ENCODE results near the gene CUX1.
"Not testable (repeated sequence)": the region's sequence is repeated elsewhere in the genome, so short reads cannot be mapped to it uniquely, and the experiment has no call there.

Gene CUX1

DNA sequence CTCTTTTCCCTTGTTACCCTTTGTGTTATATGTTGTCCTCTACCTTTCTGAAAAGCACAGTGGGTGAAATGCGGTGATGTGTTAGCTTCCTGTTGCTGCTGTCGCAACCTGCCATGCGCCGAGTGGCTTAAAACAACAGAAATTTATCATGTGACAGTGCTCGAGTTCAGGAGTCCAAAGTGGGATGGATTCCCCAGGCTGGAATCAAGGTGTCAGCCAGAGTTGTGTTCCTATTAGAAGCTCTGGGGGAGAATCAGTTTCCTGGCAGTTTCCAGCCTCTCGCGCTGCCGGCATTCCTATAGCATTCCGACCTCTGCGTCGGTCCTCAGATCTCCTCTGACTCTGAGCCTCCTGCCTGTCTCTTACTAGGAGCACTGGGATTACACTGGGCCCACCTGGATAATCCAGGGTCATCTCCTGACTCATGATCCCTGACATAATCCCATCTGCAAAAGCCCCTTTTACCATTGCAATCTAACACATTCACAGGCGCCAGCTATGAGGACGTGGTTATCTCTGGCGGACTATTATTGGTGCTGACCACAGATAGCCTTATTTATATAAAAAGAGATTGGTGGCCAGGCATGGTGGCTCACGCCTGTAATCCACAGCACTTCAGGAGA is 207.5 kb downstream of the CUX1 start:
- peak; percentile 69 to 82 for DNase-seq (ENCODE audit: low read depth in 1 of 2, low spot score in 1 of 2)
- no peak for TF ChIP-seq GABPA (IDR thresholded peaks at IDR 0.05; ENCODE audit: low read depth)
- TF ChIP-seq POLR2AphosphoS5 (IDR thresholded peaks at IDR 0.05; ENCODE audit: low read depth), result peak; percentile 68; the same call in 1 of the 2 replicates
- Histone ChIP-seq H3K4me3 (replicated peaks; ENCODE audit: insufficient read depth, low read length) (no peak overlapping the region), H3K27me3 (ENCODE audit: insufficient read depth, poor library complexity, severe bottlenecking) (no peaks in the 10 kb centered on the region), H3K27ac (replicated peaks) (peak overlapping the region; percentile 71)

DNA sequence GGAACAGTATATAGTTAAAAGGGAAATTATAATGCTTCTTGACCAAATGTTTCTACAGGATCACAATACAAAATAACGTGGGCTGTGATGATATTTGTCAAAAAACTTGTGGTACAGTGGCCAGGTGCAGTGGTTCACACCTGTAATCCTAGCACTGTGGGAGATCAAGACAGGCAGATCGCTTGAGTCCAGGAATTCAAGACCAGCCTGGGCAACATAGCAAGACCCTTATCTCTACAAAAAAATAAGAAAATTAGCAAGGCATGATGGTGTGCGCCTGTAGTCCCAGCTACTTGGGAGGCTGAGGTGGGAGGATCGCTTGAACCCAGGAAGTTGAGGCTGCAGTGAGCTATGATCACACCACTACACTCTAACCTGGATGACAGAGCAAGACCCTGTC is 208.4 kb downstream of the CUX1 start:
- not testable (repeated sequence) for H3K27me3 ChIP-seq (ENCODE audit: insufficient read depth, poor library complexity, severe bottlenecking); H3K4me3 ChIP-seq (replicated peaks; ENCODE audit: insufficient read depth, low read length); DNase-seq (ENCODE audit: low read depth in 1 of 2, low spot score in 1 of 2)
- peak overlapping the region; percentile 7; the same call in 1 of the 2 replicates for H3K27ac ChIP-seq (replicated peaks)

DNA sequence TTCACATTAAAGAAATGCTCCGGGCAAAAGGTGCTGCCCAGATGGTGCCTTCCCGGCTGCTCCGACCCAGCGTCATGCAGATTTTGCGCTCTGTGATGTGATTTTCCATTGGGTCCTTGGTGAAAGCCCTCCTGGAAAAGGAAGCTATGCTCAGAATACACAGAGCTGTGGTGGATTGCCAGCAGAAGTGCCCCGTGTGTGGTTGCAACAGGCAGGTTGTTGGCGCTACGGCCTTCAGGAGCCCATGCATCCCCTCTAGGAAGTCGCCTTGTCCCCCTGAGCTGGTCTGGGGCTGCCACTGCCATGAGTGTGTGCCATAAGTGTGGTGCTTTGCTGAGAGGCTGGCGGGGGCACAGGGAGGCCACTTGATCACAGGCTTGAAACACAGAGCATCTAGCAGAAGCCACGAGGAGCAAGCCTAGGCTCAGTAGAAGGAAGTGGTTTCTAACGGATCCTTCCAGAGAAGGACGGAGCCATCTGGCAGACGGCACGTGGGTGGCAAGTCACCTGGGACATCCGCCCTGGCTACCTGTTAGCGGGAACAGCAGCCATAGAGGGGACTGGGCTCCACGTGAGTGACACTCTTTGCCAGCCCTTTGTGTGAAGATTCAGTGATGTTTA is 210.9 kb downstream of the CUX1 start:
- TF ChIP-seq, protein P1, sequence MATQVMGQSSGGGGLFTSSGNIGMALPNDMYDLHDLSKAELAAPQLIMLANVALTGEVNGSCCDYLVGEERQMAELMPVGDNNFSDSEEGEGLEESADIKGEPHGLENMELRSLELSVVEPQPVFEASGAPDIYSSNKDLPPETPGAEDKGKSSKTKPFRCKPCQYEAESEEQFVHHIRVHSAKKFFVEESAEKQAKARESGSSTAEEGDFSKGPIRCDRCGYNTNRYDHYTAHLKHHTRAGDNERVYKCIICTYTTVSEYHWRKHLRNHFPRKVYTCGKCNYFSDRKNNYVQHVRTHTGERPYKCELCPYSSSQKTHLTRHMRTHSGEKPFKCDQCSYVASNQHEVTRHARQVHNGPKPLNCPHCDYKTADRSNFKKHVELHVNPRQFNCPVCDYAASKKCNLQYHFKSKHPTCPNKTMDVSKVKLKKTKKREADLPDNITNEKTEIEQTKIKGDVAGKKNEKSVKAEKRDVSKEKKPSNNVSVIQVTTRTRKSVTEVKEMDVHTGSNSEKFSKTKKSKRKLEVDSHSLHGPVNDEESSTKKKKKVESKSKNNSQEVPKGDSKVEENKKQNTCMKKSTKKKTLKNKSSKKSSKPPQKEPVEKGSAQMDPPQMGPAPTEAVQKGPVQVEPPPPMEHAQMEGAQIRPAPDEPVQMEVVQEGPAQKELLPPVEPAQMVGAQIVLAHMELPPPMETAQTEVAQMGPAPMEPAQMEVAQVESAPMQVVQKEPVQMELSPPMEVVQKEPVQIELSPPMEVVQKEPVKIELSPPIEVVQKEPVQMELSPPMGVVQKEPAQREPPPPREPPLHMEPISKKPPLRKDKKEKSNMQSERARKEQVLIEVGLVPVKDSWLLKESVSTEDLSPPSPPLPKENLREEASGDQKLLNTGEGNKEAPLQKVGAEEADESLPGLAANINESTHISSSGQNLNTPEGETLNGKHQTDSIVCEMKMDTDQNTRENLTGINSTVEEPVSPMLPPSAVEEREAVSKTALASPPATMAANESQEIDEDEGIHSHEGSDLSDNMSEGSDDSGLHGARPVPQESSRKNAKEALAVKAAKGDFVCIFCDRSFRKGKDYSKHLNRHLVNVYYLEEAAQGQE (IDR thresholded peaks at IDR 0.05; ENCODE audit: insufficient replicate concordance, low read depth), result peak; percentile 63
- TF ChIP-seq SPI1 (IDR thresholded peaks at IDR 0.05; ENCODE audit: borderline replicate concordance, low read depth), result peak; percentile 85
- peak; percentile 91 for TF ChIP-seq POLR2AphosphoS5 (IDR thresholded peaks at IDR 0.05; ENCODE audit: low read depth)
- peak; percentile 56 for TF ChIP-seq GABPA (IDR thresholded peaks at IDR 0.05; ENCODE audit: low read depth)
- TF ChIP-seq, protein P2, sequence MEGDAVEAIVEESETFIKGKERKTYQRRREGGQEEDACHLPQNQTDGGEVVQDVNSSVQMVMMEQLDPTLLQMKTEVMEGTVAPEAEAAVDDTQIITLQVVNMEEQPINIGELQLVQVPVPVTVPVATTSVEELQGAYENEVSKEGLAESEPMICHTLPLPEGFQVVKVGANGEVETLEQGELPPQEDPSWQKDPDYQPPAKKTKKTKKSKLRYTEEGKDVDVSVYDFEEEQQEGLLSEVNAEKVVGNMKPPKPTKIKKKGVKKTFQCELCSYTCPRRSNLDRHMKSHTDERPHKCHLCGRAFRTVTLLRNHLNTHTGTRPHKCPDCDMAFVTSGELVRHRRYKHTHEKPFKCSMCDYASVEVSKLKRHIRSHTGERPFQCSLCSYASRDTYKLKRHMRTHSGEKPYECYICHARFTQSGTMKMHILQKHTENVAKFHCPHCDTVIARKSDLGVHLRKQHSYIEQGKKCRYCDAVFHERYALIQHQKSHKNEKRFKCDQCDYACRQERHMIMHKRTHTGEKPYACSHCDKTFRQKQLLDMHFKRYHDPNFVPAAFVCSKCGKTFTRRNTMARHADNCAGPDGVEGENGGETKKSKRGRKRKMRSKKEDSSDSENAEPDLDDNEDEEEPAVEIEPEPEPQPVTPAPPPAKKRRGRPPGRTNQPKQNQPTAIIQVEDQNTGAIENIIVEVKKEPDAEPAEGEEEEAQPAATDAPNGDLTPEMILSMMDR (IDR thresholded peaks at IDR 0.05; ENCODE audit: insufficient read depth, low read length), result no peak
- peak; percentile 70 to 93 for DNase-seq (ENCODE audit: low read depth in 1 of 2, low spot score in 1 of 2)
- Histone ChIP-seq H3K27me3 (ENCODE audit: insufficient read depth, poor library complexity, severe bottlenecking) (no peaks in the 10 kb centered on the region), H3K27ac (replicated peaks) (peak overlapping the region; percentile 93), H3K4me3 (replicated peaks; ENCODE audit: insufficient read depth, low read length) (no peak overlapping the region)

DNA sequence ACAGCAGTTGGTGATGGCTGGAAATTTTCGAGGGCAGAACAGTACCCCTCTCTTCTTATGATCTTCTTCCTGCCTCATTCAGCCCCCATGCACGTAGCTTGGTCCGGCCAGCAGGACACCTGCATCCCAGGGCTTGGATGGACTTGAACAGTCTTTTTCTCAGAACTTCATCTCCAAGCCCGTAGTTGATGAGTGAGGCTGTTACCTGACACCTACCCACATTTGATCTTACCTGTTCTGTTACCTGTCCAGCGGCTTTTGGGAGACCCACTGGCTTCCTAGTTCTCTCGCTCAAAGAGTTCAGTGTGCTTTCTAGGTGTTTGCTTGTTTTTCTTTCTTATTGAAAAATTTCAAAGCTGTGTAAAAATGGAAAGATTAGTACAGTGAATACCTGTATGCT is 212.2 kb downstream of the CUX1 start:
- H3K4me3 ChIP-seq (replicated peaks; ENCODE audit: insufficient read depth, low read length), result no peak overlapping the region
- no peaks in the 10 kb centered on the region for H3K27me3 ChIP-seq (ENCODE audit: insufficient read depth, poor library complexity, severe bottlenecking)
- no peak for DNase-seq (ENCODE audit: low read depth in 1 of 2, low spot score in 1 of 2)
- H3K27ac ChIP-seq (replicated peaks), result no peak overlapping the region
- TF ChIP-seq GABPA (IDR thresholded peaks at IDR 0.05; ENCODE audit: low read depth) (no peak), POLR2AphosphoS5 (IDR thresholded peaks at IDR 0.05; ENCODE audit: low read depth) (no peak), SPI1 (IDR thresholded peaks at IDR 0.05; ENCODE audit: borderline replicate concordance, low read depth) (no peak)
- TF ChIP-seq, protein P2 (IDR thresholded peaks at IDR 0.05; ENCODE audit: insufficient read depth, low read length), result no peak
- TF ChIP-seq, protein P1 (IDR thresholded peaks at IDR 0.05; ENCODE audit: insufficient replicate concordance, low read depth), result no peak

Data from HL-60 (cell line).